Activated T-cell treated with anti-CD3 and anti-CD28 coated beads for 4 hours (primary cell): ENCODE data around the gene NR2C2AP.
"Not testable (repeated sequence)": the region's sequence is repeated elsewhere in the genome, so short reads cannot be mapped to it uniquely, and the experiment has no call there.

Experiments used
- DNase-seq: peaks from one replicate; pipeline ENCODE4 v3.0.0-alpha.2; 2020

NR2C2AP gene

GRCh38 chr19:19179548-19180441 lies 23.4 kb downstream of the NR2C2AP start:
- no peak for DNase-seq

GRCh38 chr19:19176950-19177349 lies 26.3 kb downstream of the NR2C2AP start:
- DNase-seq = no peak

GRCh38 chr19:19173243-19173642 lies 30.0 kb downstream of the NR2C2AP start:
- DNase-seq = not testable (repeated sequence)

GRCh38 chr19:19171821-19172532 lies 31.2 kb downstream of the NR2C2AP start:
- no peak for DNase-seq

GRCh38 chr19:19170873-19171672 lies 32.1 kb downstream of the NR2C2AP start:
- no peak for DNase-seq

- peak; percentile 64 for DNase-seq
These were observed 33.0 kb downstream of the NR2C2AP start, which contains the start of gene MEF2B for GRCh38 chr19:19170053-19170872. Gene MEF2B (minus strand): TSS chr19:19170263. CDS start chr19:19150735, 19,528 bp downstream.

- no peak for DNase-seq
These were observed 33.8 kb downstream of the NR2C2AP start for GRCh38 chr19:19169236-19170052.

- no peak for DNase-seq
These were observed 35.6 kb downstream of the NR2C2AP start for GRCh38 chr19:19167612-19168011.

GRCh38 chr19:19165396-19165795 lies 37.8 kb downstream of the NR2C2AP start:
- no peak for DNase-seq

GRCh38 chr19:19162495-19162894 lies 40.7 kb downstream of the NR2C2AP start:
- no peak for DNase-seq

GRCh38 chr19:19160461-19161035 lies 42.7 kb downstream of the NR2C2AP start:
- DNase-seq = no peak

- DNase-seq = no peak
These were observed 43.7 kb downstream of the NR2C2AP start for GRCh38 chr19:19159534-19159933.

GRCh38 chr19:19157808-19158207 lies 45.4 kb downstream of the NR2C2AP start:
- no peak for DNase-seq

- DNase-seq = no peak
These were observed 47.6 kb downstream of the NR2C2AP start for GRCh38 chr19:19155495-19156219.

GRCh38 chr19:19154768-19155494 lies 48.3 kb downstream of the NR2C2AP start:
- no peak for DNase-seq

GRCh38 chr19:19152668-19153384 lies 50.4 kb downstream of the NR2C2AP start:
- no peak for DNase-seq

- no peak for DNase-seq
These were observed 51.8 kb downstream of the NR2C2AP start for GRCh38 chr19:19151418-19151817.
